ENCODE results near the gene CTBS.

CTBS gene

GRCh38 chr1:84504580-84505492 lies 69.4 kb downstream of the CTBS start:
- peak; percentile 45 for FAIRE-seq

GRCh38 chr1:84502927-84503326 lies 71.3 kb downstream of the CTBS start:
- no peak for FAIRE-seq
